ENCODE data around the gene SLC1A2. TPM values are rescaled to one million over a fixed set of nuclear protein-coding genes. Genes with fewer than 3 reads are reported as not detected.

Gene SLC1A2

DNA sequence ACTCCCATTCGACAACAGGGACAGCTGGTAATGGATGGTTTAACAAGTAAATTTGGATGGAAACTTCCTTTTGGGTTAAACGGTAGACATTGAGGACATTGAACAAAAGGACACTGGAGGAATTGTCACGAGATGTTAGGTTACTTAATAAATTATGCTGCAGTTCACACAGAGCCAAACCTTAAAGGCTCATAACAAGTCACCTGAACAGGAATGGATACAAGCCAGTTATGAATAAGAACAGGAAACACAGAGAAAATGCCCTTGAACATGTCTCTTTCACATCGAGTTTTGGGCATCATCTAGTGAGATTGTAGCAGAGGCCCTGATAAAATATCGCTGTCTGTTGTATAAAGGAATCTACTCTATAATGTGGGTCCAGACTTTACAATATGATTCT is 214.7 kb downstream of the SLC1A2 start:
- no peaks in the 10 kb centered on the region for H3K9me3 ChIP-seq (replicated peaks; ENCODE audit: low read length)
- H3K4me2 ChIP-seq (ENCODE audit: low read length) = no peak overlapping the region
- H3K27me3 ChIP-seq (ENCODE audit: control insufficient read depth, insufficient read depth, low read length) = no peaks in the 10 kb centered on the region
- H3K4me3 ChIP-seq (ENCODE audit: low read length) = no peak overlapping the region
- H3K36me3 ChIP-seq (ENCODE audit: insufficient read depth, low read length) = peaks cover 94% of the 10 kb centered on the region
- H3K9ac ChIP-seq (ENCODE audit: low read depth, low read length) = no peak overlapping the region
- H3K4me1 ChIP-seq (ENCODE audit: control insufficient read depth, insufficient read depth, low read length) = no peaks in the 10 kb centered on the region

Small RNA genes within 50 kb of the gene (small RNA-seq; reads per million reads assigned to genes)
- not detected for gene AC090625.1
